ENCODE measurements around the gene TEKT1.

GRCh38 chr17:6853764-6854442, 22.4 kb upstream of the TEKT1 start:
- TF ChIP-seq CTCF (conservative IDR thresholded peaks at IDR 0.05; ENCODE audit: low read depth, low read length) (peak; percentile 56), EZH2 (IDR thresholded peaks at IDR 0.05; ENCODE audit: borderline replicate concordance, low read depth, low read length, poor library complexity, severe bottlenecking) (no peak)

Data from A673 (cell line).